Ovary (tissue), 3 donors: ENCODE data around the gene FHOD3.

Experiments used
- EP300 ChIP-seq: sonication (generic); formaldehyde crosslinking; IDR thresholded peaks from one replicate; pipeline ENCODE4 v1.6.1; 2017; ENCODE audit warnings: antibody characterized with exemption
- POLR2A ChIP-seq: fragments of 450-650 bp; IDR thresholded peaks from one replicate; pipeline ENCODE4 v1.6.1; 2017; ENCODE audit warnings: antibody characterized with exemption, mild to moderate bottlenecking, moderate library complexity
- TF ChIP-seq, protein P1 (sequence below), 3 donors: fragments of 450-650 bp in 2 of 3; fragments of 200-600 bp in 1 of 3; IDR thresholded peaks; one replicate each; pipeline versions ENCODE4 v1.5.1 to v1.8.0; 2016 to 2022; ENCODE audit warnings: antibody characterized with exemption in 3 of 3, mild to moderate bottlenecking in 1 of 3
- donor health status: DM: no; HTN: no; CAD: no.

GRCh38 chr18:36811955-36812354 is 514.4 kb downstream of the FHOD3 start:
- TF ChIP-seq, protein P1, sequence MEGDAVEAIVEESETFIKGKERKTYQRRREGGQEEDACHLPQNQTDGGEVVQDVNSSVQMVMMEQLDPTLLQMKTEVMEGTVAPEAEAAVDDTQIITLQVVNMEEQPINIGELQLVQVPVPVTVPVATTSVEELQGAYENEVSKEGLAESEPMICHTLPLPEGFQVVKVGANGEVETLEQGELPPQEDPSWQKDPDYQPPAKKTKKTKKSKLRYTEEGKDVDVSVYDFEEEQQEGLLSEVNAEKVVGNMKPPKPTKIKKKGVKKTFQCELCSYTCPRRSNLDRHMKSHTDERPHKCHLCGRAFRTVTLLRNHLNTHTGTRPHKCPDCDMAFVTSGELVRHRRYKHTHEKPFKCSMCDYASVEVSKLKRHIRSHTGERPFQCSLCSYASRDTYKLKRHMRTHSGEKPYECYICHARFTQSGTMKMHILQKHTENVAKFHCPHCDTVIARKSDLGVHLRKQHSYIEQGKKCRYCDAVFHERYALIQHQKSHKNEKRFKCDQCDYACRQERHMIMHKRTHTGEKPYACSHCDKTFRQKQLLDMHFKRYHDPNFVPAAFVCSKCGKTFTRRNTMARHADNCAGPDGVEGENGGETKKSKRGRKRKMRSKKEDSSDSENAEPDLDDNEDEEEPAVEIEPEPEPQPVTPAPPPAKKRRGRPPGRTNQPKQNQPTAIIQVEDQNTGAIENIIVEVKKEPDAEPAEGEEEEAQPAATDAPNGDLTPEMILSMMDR (IDR thresholded peaks at IDR 0.05) = no peak
- TF ChIP-seq EP300 (no peak), POLR2A (no peak)
